GM19395 (cell line): ENCODE measurements around the gene CCL11.

Source experiments
- ATAC-seq: cut with Tn5 transposase; IDR thresholded peaks from one replicate; pipeline ENCODE4 v1.9.1; 2021; ENCODE audit warnings: mild to moderate bottlenecking, moderate library complexity; ENCODE audit not compliant: unreplicated experiment

Gene CCL11

DNA sequence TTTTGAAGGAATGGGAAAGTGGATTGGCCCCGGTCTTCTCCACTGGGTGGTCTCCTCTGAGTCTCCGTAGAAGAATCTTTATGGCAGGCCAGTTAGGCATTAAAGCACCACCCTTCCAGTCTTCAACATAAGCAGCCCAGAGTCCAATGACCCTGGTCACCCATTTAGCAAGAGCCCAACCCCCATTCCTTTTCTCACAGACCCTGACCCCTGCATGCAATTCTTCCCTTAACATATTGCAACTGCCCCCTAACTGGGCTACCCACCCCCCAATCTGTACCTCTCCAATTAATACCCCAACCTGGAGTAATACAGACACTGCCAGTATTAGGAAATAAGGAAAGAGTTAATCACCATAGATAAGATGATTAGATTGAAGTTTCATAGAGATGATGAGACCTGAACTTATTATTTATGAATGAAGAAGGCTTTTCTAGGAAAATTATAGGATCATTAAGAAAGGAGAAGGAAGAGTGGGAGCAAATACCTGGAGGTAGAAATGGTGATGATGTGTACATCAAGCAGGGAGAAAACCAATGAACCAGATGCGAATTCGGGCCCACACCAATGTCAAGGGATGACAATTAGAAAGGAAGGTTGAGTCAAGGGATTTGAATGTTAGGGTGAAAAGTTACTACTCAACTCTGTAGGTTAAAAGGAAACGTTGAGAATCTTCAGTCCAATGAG lies 28.1 kb upstream of the CCL11 start:
- no peak for ATAC-seq

DNA sequence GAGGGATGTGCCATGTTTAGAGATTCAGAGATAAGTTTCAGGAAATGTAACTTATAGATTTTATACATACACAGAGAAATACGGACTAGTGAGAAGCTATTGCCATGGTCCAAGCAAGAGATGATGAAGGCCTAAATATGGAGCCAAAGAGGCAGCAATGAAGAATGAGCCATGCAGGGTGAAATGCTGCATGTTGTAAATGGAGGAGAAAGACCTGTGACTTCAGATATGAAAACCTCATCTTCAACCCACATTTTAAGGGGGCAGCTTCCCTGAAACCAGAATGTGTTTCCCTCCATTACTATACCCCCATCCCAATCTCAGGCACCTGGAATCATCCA lies 27.6 kb upstream of the CCL11 start:
- no peak for ATAC-seq

DNA sequence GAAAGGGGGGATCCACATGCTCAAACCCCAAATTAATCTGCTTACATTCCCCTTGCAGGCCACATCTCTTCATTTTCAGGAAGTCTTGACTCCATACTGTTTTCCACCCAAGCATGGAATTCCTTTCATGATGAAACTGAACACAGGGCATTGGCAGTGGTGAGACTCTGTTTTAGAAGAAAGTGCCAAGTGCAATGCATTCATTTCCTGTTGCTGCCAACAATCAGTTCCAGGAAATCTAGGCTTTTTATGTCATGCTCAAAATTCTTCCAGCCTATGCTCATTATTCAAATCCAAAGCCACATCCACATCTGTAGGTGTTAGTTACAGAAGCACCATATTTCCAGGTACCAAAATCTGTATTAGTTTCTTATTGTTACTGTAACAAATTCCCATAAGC lies 26.4 kb upstream of the CCL11 start:
- no peak for ATAC-seq

- no peak for ATAC-seq
These were observed 24.7 kb upstream of the CCL11 start for GRCh38 chr17:34260861-34261260.

- ATAC-seq = no peak
These were observed 23.8 kb upstream of the CCL11 start for GRCh38 chr17:34261568-34262337.

GRCh38 chr17:34265711-34266110 lies 19.8 kb upstream of the CCL11 start:
- no peak for ATAC-seq

- ATAC-seq = no peak
These were observed 15.6 kb upstream of the CCL11 start, which contains the start of gene CCL7 for GRCh38 chr17:34269969-34270368. Gene CCL7, plus strand, starts transcription at chr17:34270221. Its CDS starts 70 bp downstream, at chr17:34270291.

DNA sequence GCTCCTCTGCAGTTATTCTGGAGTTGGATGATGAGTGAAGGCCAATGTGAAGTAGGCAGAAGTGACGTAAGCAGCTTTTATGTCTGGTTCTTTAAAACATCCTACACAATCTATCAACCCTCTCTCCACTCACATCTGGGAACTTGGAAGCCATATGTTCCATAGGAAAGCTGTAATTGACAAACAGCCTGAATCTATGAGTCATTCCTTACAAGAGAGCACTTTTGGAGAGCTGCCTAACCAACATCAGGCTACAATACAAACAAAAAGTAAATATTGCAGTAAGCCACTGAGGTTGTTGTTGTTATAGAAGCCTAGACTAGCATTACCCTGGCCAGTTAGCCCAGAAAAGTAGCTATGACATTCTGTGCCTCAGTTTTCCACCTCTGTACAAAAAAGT lies 9.7 kb upstream of the CCL11 start:
- no peak for ATAC-seq

- no peak for ATAC-seq
These were observed 8.7 kb upstream of the CCL11 start for GRCh38 chr17:34276826-34277225.

DNA sequence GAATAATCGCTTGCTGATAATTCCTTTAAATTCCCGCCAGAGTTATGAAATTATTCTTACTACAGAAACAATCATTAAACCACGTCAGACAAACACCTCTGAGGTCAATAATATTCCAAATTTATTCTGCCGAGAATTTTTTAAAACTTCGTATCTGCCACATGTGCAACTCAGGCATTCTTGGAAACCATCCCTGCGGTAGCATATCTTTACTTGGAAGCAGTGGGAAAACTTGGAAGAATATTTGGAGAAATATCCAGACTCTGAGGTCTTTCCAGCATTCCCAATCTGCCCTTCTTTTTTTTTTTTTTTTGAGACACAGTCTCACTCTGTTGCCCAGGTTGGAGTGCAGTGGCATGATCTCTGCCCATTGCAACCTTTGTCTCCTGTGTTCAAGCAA lies 2.0 kb upstream of the CCL11 start:
- ATAC-seq = no peak

DNA sequence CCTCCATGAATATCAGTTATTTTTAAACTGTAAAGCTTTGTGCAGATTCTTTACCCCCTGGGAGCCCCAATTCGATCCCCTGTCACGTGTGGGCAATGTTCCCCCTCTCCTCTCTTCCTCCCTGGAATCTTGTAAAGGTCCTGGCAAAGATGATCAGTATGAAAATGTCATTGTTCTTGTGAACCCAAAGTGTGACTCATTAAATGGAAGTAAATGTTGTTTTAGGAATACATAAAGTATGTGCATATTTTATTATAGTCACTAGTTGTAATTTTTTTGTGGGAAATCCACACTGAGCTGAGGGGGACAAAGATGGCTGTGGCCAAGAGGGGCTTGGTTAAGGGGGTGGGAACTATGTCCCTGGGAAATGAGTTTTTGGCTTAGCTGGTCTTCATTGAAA lies 2.3 kb downstream of the CCL11 start:
- ATAC-seq = no peak

GRCh38 chr17:34290586-34290985 lies 5.0 kb downstream of the CCL11 start:
- no peak for ATAC-seq

DNA sequence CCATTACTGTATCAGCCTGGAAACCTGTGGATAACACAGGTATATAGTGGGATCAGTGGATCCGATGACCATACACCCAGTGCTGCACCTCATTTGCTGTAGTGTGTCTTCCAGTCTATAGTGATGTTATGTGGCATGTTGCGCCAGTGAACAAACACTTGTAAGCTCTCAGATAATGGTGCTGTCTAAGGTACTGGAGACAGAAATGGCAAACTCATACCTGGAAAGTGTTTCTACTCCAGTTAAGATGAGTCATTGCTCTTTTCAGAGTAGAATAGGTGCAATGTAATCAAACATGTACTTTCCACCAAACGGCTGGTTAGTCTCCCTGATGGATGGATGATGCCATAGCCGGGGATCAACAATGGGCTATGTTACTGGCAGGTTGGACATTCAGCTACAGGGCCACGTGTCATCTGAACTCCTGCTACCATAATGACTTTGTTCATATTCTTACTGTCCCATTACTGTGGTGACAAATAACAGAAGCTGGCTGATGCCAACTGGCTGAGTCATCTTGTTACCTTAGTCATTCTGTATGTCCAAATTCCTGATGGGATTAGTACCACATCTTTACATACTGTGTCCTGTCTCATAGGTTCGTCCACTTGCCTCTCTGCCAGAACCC lies 6.3 kb downstream of the CCL11 start:
- ATAC-seq = no peak

DNA sequence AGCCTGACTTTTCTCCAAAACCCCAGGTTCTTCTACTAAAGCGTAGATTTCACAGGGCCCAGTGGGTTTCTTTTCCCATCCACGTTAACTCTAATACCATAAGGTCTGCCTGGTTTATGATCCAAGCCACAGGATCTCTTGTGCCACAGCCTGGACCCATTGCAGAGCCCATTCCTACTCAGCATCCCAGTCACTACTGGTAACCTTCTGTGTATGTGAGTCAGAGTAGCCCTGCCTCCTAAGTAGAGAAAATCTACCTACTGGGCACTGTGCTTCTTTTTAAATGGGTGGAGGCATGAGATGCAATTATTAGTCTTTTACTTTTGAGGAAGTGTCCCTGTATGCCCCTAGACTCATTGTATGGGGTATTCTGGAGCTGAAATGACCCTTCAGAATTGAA lies 13.5 kb downstream of the CCL11 start:
- ATAC-seq = no peak

DNA sequence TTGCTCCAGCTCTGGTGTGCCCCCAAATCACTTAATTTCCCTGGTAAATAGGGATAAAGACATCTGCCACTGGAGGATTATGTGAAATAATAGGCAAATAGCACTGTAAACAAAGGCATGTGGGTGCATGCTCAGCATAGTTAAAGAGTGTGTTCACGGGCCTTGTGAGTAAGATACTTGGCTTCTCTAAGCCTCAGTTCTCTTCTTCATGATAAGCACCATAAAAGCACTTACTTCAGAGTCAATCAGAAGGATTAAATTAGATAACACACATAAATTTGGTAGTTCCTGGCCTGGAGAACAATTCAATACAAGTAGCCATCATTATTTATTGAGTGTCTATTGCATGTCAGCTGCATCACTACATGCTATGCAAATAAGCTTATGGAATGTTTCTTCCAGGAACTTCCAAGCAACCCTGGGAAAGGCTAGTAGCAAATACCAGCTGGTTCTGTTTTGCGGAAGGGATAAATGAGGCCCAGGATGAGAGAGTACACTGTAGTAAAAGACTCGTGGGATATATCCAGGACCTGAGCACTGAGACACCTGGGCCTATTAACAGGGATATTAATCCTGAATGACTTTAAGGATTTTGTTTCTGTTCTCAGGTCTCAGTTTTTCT lies 14.5 kb downstream of the CCL11 start:
- ATAC-seq = no peak

- no peak for ATAC-seq
These were observed 15.3 kb downstream of the CCL11 start for GRCh38 chr17:34300652-34301370.

- no peak for ATAC-seq
These were observed 16.4 kb downstream of the CCL11 start for GRCh38 chr17:34301986-34302385.

DNA sequence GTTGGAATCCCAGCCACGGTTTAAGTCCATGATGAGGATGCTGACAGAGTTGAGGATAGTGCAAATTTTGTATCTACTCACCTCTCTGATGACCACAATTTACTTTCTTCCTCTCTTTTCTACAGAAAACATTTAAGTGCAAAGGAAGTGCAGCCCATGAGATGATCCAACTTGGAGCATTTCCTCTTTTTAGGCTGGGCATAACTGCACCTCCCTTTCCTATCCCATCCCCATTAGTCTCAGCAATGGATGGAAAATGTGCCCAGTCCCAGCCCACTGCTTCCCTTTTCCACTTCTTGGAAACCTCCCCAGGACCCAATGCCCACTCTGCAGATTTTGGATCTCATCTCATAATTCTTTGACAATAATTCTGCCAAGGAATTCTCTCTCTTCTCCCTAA lies 17.1 kb downstream of the CCL11 start:
- ATAC-seq = no peak

DNA sequence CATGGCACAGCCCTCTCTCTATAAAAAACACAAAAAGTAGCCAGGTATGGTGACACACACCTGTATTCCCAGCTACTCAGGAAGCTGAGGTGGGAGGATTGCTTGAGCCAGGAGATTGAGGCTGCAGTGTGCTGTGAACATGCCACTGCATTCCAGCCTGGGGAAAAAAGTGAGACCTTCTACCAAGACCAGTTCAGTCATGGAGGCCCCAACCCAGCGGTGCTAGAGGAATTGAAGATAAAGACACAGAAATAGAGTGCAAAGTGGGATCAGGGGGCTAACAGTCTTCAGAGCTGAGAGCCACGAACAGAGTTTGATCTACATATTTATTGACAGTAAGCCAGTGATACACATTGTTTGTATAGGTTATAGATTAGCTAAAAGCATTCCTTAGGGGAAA lies 18.1 kb downstream of the CCL11 start:
- no peak for ATAC-seq

DNA sequence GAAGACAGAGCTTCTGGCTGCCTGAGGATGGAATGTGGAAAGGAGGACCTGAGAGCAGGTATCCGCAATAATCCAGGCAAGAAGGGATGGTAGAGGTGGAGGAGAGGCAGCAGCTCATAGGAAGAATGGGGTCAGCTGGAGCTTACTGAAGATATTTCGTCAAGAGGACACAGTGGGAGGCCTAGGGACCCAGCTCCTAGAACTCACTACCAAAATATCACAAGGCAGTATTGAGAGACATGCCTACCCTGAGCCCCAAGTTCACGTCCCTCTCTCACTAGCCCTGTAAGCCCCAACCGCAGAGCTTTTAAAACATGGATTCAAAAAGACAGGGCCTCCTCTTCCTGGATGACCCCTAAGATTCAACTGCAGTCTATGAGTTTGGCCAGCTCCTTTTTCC lies 19.5 kb downstream of the CCL11 start:
- ATAC-seq = no peak

DNA sequence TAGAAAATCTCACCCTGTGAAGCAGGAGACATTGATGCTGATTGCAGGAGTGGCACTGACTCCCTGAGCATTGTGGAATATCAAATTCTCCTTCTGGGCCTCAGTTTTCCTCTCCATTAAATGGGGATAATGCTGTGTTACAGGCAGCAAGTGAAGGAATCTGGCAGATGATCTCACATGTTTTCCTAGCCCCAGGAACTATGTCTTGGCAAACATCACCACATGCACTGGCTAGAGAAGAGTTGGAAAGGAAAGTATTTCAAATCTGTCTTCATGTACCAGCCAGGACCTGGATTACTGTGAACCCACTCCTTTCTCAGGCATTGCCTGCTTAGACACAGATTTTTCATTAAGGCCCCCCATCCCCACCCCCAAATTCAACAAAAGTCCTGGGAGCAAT lies 20.1 kb downstream of the CCL11 start:
- no peak for ATAC-seq
